ENCODE measurements around the gene PHF21A.
A peak's percentile ranks its signal among the peaks of the same experiment; 100 is the strongest.

PHF21A gene

GRCh38 chr11:45924036-45924915 lies 197.0 kb downstream of the PHF21A start:
- no peak for DNase-seq (ENCODE audit: low read depth in 2 of 2, low spot score in 1 of 2)

- DNase-seq (ENCODE audit: low read depth in 2 of 2, low spot score in 1 of 2) = no peak
Measured at GRCh38 chr11:45922425-45923082, 198.7 kb downstream of the PHF21A start, which contains the start of gene LARGE2. Gene LARGE2 (plus strand): TSS chr11:45922656. CDS start chr11:45922883, 227 bp downstream.

- DNase-seq (ENCODE audit: low read depth in 2 of 2, low spot score in 1 of 2) = no peak
Measured at GRCh38 chr11:45921561-45922424, 199.5 kb downstream of the PHF21A start.

GRCh38 chr11:45920531-45921477 lies 200.4 kb downstream of the PHF21A start:
- DNase-seq (ENCODE audit: low read depth in 2 of 2, low spot score in 1 of 2) = no peak

- no peak for DNase-seq (ENCODE audit: low read depth in 2 of 2, low spot score in 1 of 2)
Measured at GRCh38 chr11:45919806-45920530, 201.3 kb downstream of the PHF21A start.

- no peak for DNase-seq (ENCODE audit: low read depth in 2 of 2, low spot score in 1 of 2)
Measured at GRCh38 chr11:45918962-45919675, 202.1 kb downstream of the PHF21A start.

GRCh38 chr11:45918331-45918941 lies 202.8 kb downstream of the PHF21A start:
- DNase-seq (ENCODE audit: low read depth in 2 of 2, low spot score in 1 of 2) = peak in 1 of 2 donors; percentile 31

GRCh38 chr11:45917623-45918330 lies 203.5 kb downstream of the PHF21A start, which contains the start of gene PEX16:
Gene PEX16 (minus strand): TSS chr11:45917877. CDS start chr11:45917811, 66 bp downstream.
- DNase-seq (ENCODE audit: low read depth in 2 of 2, low spot score in 1 of 2) = peak; percentile 84 to 86

- no peak for DNase-seq (ENCODE audit: low read depth in 2 of 2, low spot score in 1 of 2)
Measured at GRCh38 chr11:45917286-45917622, 204.0 kb downstream of the PHF21A start.

- DNase-seq (ENCODE audit: low read depth in 2 of 2, low spot score in 1 of 2) = no peak
Measured at GRCh38 chr11:45915446-45915845, 205.8 kb downstream of the PHF21A start.

GRCh38 chr11:45913942-45914635 lies 207.2 kb downstream of the PHF21A start:
- no peak for DNase-seq (ENCODE audit: low read depth in 2 of 2, low spot score in 1 of 2)

GRCh38 chr11:45913514-45913913 lies 207.7 kb downstream of the PHF21A start:
- DNase-seq (ENCODE audit: low read depth in 2 of 2, low spot score in 1 of 2) = no peak

GRCh38 chr11:45910623-45911022 lies 210.6 kb downstream of the PHF21A start:
- DNase-seq (ENCODE audit: low read depth in 2 of 2, low spot score in 1 of 2) = no peak

GRCh38 chr11:45909594-45910475 lies 211.4 kb downstream of the PHF21A start:
- DNase-seq (ENCODE audit: low read depth in 2 of 2, low spot score in 1 of 2) = no peak

- DNase-seq (ENCODE audit: low read depth in 2 of 2, low spot score in 1 of 2) = no peak
Measured at GRCh38 chr11:45907911-45908370, 213.3 kb downstream of the PHF21A start.

GRCh38 chr11:45906965-45907611 lies 214.2 kb downstream of the PHF21A start, which contains the start of gene FREY1:
Gene FREY1 (minus strand): TSS chr11:45907271. CDS start chr11:45907245, 26 bp downstream.
- no peak for DNase-seq (ENCODE audit: low read depth in 2 of 2, low spot score in 1 of 2)
